GM12892 (cell line): ENCODE results near the gene GATA3.

Experiments
- POLR2A ChIP-seq: IDR thresholded peaks from 2 replicates; pipeline ENCODE4 v1.6.1; 2011; ENCODE audit warnings: low read depth, low read length, control low read depth
- POLR2AphosphoS5 ChIP-seq: IDR thresholded peaks from 2 replicates; pipeline ENCODE4 v1.6.1; 2011; ENCODE audit warnings: low read depth, low read length, control low read depth
- TAF1 ChIP-seq: IDR thresholded peaks from 2 replicates; pipeline ENCODE4 v1.6.1; 2011; ENCODE audit warnings: low read depth, mild to moderate bottlenecking, control low read depth, low read length, borderline replicate concordance

DNA sequence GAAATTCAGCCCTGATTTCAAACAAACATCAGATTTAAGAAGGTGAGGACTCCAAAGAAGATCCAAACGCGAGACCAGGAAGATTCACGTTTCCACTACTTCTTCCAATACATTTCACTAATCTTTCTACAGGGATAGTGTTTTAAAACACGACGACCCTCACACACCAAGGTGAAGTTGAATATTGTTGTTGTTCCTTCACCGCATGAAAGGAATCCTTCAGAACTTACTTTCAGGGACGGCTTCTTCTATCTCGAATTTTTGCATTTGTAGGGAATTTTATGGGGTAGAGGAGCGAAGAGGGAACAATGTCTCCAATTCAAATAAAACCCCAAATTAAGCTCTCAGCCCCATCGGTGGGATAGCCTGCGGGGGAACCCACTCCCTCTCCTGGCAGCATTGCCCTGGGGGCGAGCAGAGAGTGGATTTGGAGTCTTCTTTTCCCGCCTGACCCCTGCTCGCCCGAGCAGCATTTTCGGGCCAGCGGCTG, 1.5 kb upstream of the GATA3 start:
- no peak for TF ChIP-seq POLR2AphosphoS5
- no peak for TF ChIP-seq POLR2A
- no peak for TF ChIP-seq TAF1
